Muscle layer of duodenum (tissue), 2 donors: ENCODE data around the gene CHIA.
"Not testable (repeated sequence)": the region's sequence is repeated elsewhere in the genome, so short reads cannot be mapped to it uniquely, and the experiment has no call there.

ENCODE experiments used
- H3K27ac ChIP-seq: one replicate; pipeline ENCODE4 v1.7.0; 2013; ENCODE audit warnings: mild to moderate bottlenecking, low read length
- H3K27me3 ChIP-seq: one replicate; pipeline ENCODE4 v1.7.0; 2013; ENCODE audit warnings: low read depth, mild to moderate bottlenecking, control low read depth, low read length
- H3K36me3 ChIP-seq, 2 donors: one replicate each; pipeline ENCODE4 v1.7.0; 2013; ENCODE audit warnings: low read length in 2 of 2, control low read depth in 1 of 2, mild to moderate bottlenecking in 1 of 2; ENCODE audit not compliant: insufficient read depth in 2 of 2, control insufficient read depth in 1 of 2
- H3K4me1 ChIP-seq, 2 donors: one replicate each; pipeline ENCODE4 v1.7.0; 2013; ENCODE audit warnings: low read length in 2 of 2, mild to moderate bottlenecking in 2 of 2, control low read depth in 1 of 2, moderate library complexity in 1 of 2; ENCODE audit not compliant: insufficient read depth in 2 of 2, control insufficient read depth in 1 of 2
- H3K4me3 ChIP-seq, 2 donors: one replicate each; pipeline ENCODE4 v1.7.0; 2013; ENCODE audit warnings: low read length in 2 of 2, low read depth in 1 of 2, mild to moderate bottlenecking in 1 of 2
- H3K9me3 ChIP-seq, 2 donors: one replicate each; pipeline ENCODE4 v1.7.0; 2013; ENCODE audit warnings: low read length in 2 of 2, control low read depth in 1 of 2, mild to moderate bottlenecking in 1 of 2; ENCODE audit not compliant: control insufficient read depth in 1 of 2
- donor health status: healthy.

Gene CHIA

GRCh38 chr1:111289371-111289770, 1.3 kb upstream of the CHIA start:
- no peaks in the 10 kb centered on the region for H3K27me3 ChIP-seq
- H3K4me3 ChIP-seq = no peak overlapping the region
- no peaks in the 10 kb centered on the region for H3K4me1 ChIP-seq
- H3K27ac ChIP-seq = no peak overlapping the region
- H3K36me3 ChIP-seq = no peaks in the 10 kb centered on the region
- H3K9me3 ChIP-seq = no peaks in the 10 kb centered on the region

- Histone ChIP-seq H3K9me3 (no peaks in the 10 kb centered on the region), H3K27ac (no peak overlapping the region), H3K4me1 (no peaks in the 10 kb centered on the region), H3K36me3 (no peaks in the 10 kb centered on the region), H3K4me3 (no peak overlapping the region), H3K27me3 (no peaks in the 10 kb centered on the region)
Measured at GRCh38 chr1:111290104-111290503, 547 bp upstream of the CHIA start.

- H3K9me3 ChIP-seq = no peaks in the 10 kb centered on the region
Measured at GRCh38 chr1:111294390-111294789, 3.7 kb downstream of the CHIA start.

GRCh38 chr1:111302374-111302773, 11.7 kb downstream of the CHIA start:
- H3K4me3 ChIP-seq = no peak overlapping the region
- no peaks in the 10 kb centered on the region for H3K27me3 ChIP-seq
- H3K4me1 ChIP-seq = no peaks in the 10 kb centered on the region

More at GRCh38 chr1:111294390-111294789, 3.7 kb downstream of the CHIA start:
- Histone ChIP-seq H3K4me1 (no peaks in the 10 kb centered on the region), H3K36me3 (no peaks in the 10 kb centered on the region), H3K27ac (no peak overlapping the region), H3K4me3 (no peak overlapping the region), H3K27me3 (no peaks in the 10 kb centered on the region)

GRCh38 chr1:111309690-111310089, 19.0 kb downstream of the CHIA start:
- H3K4me1 ChIP-seq = no peaks in the 10 kb centered on the region
- no peaks in the 10 kb centered on the region for H3K36me3 ChIP-seq
- peaks cover 4% of the 10 kb centered on the region for H3K27me3 ChIP-seq
- H3K9me3 ChIP-seq = peaks cover 0 to 5% of the 10 kb centered on the region in 2 donors
- H3K27ac ChIP-seq = no peak overlapping the region
- H3K4me3 ChIP-seq = no peak overlapping the region

More at GRCh38 chr1:111302374-111302773, 11.7 kb downstream of the CHIA start:
- Histone ChIP-seq H3K36me3 (no peaks in the 10 kb centered on the region), H3K9me3 (peaks cover 0 to 12% of the 10 kb centered on the region in 2 donors), H3K27ac (no peak overlapping the region)

GRCh38 chr1:111318523-111318922, 27.9 kb downstream of the CHIA start:
- Histone ChIP-seq H3K9me3 (no peaks in the 10 kb centered on the region), H3K4me3 (no peak overlapping the region), H3K4me1 (no peaks in the 10 kb centered on the region), H3K27me3 (peaks cover 5% of the 10 kb centered on the region), H3K36me3 (no peaks in the 10 kb centered on the region), H3K27ac (no peak overlapping the region)

- no peaks in the 10 kb centered on the region for H3K9me3 ChIP-seq
- no peak overlapping the region for H3K27ac ChIP-seq
- no peaks in the 10 kb centered on the region for H3K4me1 ChIP-seq
- no peaks in the 10 kb centered on the region for H3K36me3 ChIP-seq
- H3K27me3 ChIP-seq = no peaks in the 10 kb centered on the region
- H3K4me3 ChIP-seq = no peak overlapping the region
Measured at GRCh38 chr1:111320066-111320879, 29.6 kb downstream of the CHIA start.

GRCh38 chr1:111323231-111323630, 32.6 kb downstream of the CHIA start:
- Histone ChIP-seq H3K4me3 (no peak overlapping the region), H3K4me1 (no peaks in the 10 kb centered on the region), H3K36me3 (no peaks in the 10 kb centered on the region), H3K27me3 (no peaks in the 10 kb centered on the region), H3K9me3 (peaks cover 0 to 9% of the 10 kb centered on the region in 2 donors), H3K27ac (no peak overlapping the region)

GRCh38 chr1:111332190-111332589, 41.5 kb downstream of the CHIA start:
- Histone ChIP-seq H3K27me3 (no peaks in the 10 kb centered on the region), H3K9me3 (peaks cover 0 to 23% of the 10 kb centered on the region in 2 donors), H3K4me1 (no peaks in the 10 kb centered on the region), H3K36me3 (no peaks in the 10 kb centered on the region), H3K27ac (no peak overlapping the region), H3K4me3 (no peak overlapping the region)

GRCh38 chr1:111334169-111334568, 43.5 kb downstream of the CHIA start:
- no peaks in the 10 kb centered on the region for H3K36me3 ChIP-seq
- peaks cover 0 to 9% of the 10 kb centered on the region in 2 donors for H3K9me3 ChIP-seq
- H3K27ac ChIP-seq = no peak overlapping the region
- no peaks in the 10 kb centered on the region for H3K4me1 ChIP-seq
- no peak overlapping the region for H3K4me3 ChIP-seq
- no peaks in the 10 kb centered on the region for H3K27me3 ChIP-seq

GRCh38 chr1:111335214-111335877, 44.7 kb downstream of the CHIA start:
- H3K36me3 ChIP-seq, H3K4me3 ChIP-seq, H3K9me3 ChIP-seq, H3K27me3 ChIP-seq, H3K27ac ChIP-seq, H3K4me1 ChIP-seq: not testable (repeated sequence)
